NOMO-1 treated with DMSO at 0.1 percent for 48 hours (cell line): Measurements from ENCODE around the gene ZNF606.

Source experiments
- DNase-seq: peaks from one replicate; lab custom pipeline; 2025; ENCODE audit not compliant: unreplicated experiment; lab: John Stamatoyannopoulos, UW

Gene ZNF606

GRCh38 chr19:57934820-57935665, 67.6 kb downstream of the ZNF606 start, which contains the start of gene ZNF418:
TSS of gene ZNF418 (minus strand) at chr19:57935402. CDS start at chr19:57933822, 1,580 bp downstream.
- no peak for DNase-seq

- DNase-seq = no peak
These were observed 75.0 kb downstream of the ZNF606 start for GRCh38 chr19:57927587-57927986.
